Kidney (tissue), 14 donors: Measurements from ENCODE around the gene SUCLG2. TPM values are rescaled to one million over a fixed set of nuclear protein-coding genes. Genes with fewer than 3 reads are reported as not detected.

Experiments used
- DNase-seq, 5 donors: peaks; one replicate each; pipeline ENCODE4 v3.0.0-alpha.2; 2013 to 2020
- FAIRE-seq: peaks from 2 replicates; lab custom pipeline; 2012; peaks lifted over from hg19 to GRCh38; lab: Jason Lieb, UNC
- H3K27ac ChIP-seq, 2 donors: one replicate each; pipeline ENCODE4 v1.7.0; 2013; ENCODE audit warnings: low read depth in 2 of 2, low read length in 2 of 2, inconsistent platforms in 1 of 2
- H3K27me3 ChIP-seq: one replicate; pipeline ENCODE4 v1.7.1; 2013; ENCODE audit warnings: low read length, inconsistent platforms; ENCODE audit not compliant: control insufficient read depth, insufficient read depth
- H3K36me3 ChIP-seq, 3 donors: one replicate each; pipeline versions ENCODE4 v1.7.0 to v1.7.1; 2013; ENCODE audit warnings: low read length in 3 of 3, control low read depth in 1 of 3, inconsistent platforms in 1 of 3; ENCODE audit not compliant: insufficient read depth in 3 of 3, control insufficient read depth in 2 of 3
- H3K4me1 ChIP-seq, 3 donors: one replicate each; pipeline versions ENCODE4 v1.7.0 to v1.7.1; 2013; ENCODE audit warnings: low read length in 3 of 3, inconsistent platforms in 1 of 3, low read depth in 1 of 3; ENCODE audit not compliant: control insufficient read depth in 2 of 3, insufficient read depth in 2 of 3
- H3K4me3 ChIP-seq, 3 donors: one replicate each; pipeline versions ENCODE4 v1.7.0 to v1.8.1; 2013; ENCODE audit warnings: low read length in 3 of 3, control low read depth in 1 of 3, inconsistent platforms in 1 of 3
- H3K9ac ChIP-seq, 3 donors: one replicate each; pipeline versions ENCODE4 v1.7.0 to v1.7.1; 2013; ENCODE audit warnings: low read length in 3 of 3, control low read depth in 1 of 3, inconsistent platforms in 1 of 3
- H3K9me3 ChIP-seq, 3 donors: one replicate each; pipeline versions ENCODE4 v1.7.0 to v1.7.1; 2013; ENCODE audit warnings: low read length in 3 of 3, control low read depth in 1 of 3, inconsistent platforms in 1 of 3; ENCODE audit not compliant: control insufficient read depth in 2 of 3, insufficient read depth in 1 of 3
- intact Hi-C: fragments of 100-400 bp; cut with DNase I; formaldehyde crosslinking; loops from one replicate; pipeline ENCODE4 v1.11.1; 2022
- polyA plus RNA-seq: library from polyadenylated mRNA; stranded (reverse); fragments of 350-450 nt; fragmentation: Illumina TruSeq; extraction: RNeasy Lipid Tissue Mini Kit (QIAGEN cat#74804); gene quantifications from one replicate; pipeline ENCODE4 v1.2.3, GENCODE V29; 2014; ENCODE audit warnings: low read depth, low replicate concordance; ENCODE audit not compliant: insufficient read depth
- total RNA-seq: library from RNA; stranded (reverse); fragmentation: NEBNext Ultra II Directional; extraction: Animal tissue kit (Norgen Biotek cat#: 25700); gene quantifications from one replicate; pipeline ENCODE4 v1.2.1, GENCODE V29; 2021
- TF ChIP-seq, protein P1 (sequence below): IDR thresholded peaks from 3 replicates; pipeline ENCODE4 v1.5.1; 2012; ENCODE audit warnings: mild to moderate bottlenecking, moderate library complexity, borderline replicate concordance; ENCODE audit not compliant: insufficient read depth; ENCODE audit errors: extremely low read depth
- donor health status: control.
- donor health status: control.
- donor health status: control.
- donor health status: control.
- donor health status: control.
- donor health status: DM: yes; HTN: yes; CAD: no.
- donor health status: Normal renal cell carcinoma (clear cell type).

Gene SUCLG2
- total and polyA plus RNA-seq, 2 donors from 2014 or later = 62.8 to 117 TPM

GRCh38 chr3:67650084-67650483 lies 4.3 kb downstream of the SUCLG2 start:
- Histone ChIP-seq H3K4me1 (peaks cover 0 to 22% (median 2%) of the 10 kb centered on the region in 3 donors), H3K4me3 (no peak overlapping the region), H3K27ac (no peak overlapping the region), H3K27me3 (no peaks in the 10 kb centered on the region), H3K36me3 (no peaks in the 10 kb centered on the region), H3K9ac (no peak overlapping the region), H3K9me3 (no peaks in the 10 kb centered on the region)
- TF ChIP-seq, protein P1, sequence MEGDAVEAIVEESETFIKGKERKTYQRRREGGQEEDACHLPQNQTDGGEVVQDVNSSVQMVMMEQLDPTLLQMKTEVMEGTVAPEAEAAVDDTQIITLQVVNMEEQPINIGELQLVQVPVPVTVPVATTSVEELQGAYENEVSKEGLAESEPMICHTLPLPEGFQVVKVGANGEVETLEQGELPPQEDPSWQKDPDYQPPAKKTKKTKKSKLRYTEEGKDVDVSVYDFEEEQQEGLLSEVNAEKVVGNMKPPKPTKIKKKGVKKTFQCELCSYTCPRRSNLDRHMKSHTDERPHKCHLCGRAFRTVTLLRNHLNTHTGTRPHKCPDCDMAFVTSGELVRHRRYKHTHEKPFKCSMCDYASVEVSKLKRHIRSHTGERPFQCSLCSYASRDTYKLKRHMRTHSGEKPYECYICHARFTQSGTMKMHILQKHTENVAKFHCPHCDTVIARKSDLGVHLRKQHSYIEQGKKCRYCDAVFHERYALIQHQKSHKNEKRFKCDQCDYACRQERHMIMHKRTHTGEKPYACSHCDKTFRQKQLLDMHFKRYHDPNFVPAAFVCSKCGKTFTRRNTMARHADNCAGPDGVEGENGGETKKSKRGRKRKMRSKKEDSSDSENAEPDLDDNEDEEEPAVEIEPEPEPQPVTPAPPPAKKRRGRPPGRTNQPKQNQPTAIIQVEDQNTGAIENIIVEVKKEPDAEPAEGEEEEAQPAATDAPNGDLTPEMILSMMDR = no peak
- intact Hi-C loops = no loop called here
- DNase-seq (no peak), FAIRE-seq (no peak)

- no peak overlapping the region for H3K9ac ChIP-seq
- no peak overlapping the region for H3K27ac ChIP-seq
- FAIRE-seq = no peak
- H3K4me1 ChIP-seq = peaks cover 0 to 22% (median 0%) of the 10 kb centered on the region in 3 donors
- intact Hi-C loops = no loop called here
- H3K27me3 ChIP-seq = no peaks in the 10 kb centered on the region
- no peaks in the 10 kb centered on the region for H3K36me3 ChIP-seq
- no peaks in the 10 kb centered on the region for H3K9me3 ChIP-seq
- H3K4me3 ChIP-seq = no peak overlapping the region
- DNase-seq = no peak
- TF ChIP-seq, protein P1 = no peak
These were observed 4.7 kb downstream of the SUCLG2 start for GRCh38 chr3:67649681-67650080.

DNA sequence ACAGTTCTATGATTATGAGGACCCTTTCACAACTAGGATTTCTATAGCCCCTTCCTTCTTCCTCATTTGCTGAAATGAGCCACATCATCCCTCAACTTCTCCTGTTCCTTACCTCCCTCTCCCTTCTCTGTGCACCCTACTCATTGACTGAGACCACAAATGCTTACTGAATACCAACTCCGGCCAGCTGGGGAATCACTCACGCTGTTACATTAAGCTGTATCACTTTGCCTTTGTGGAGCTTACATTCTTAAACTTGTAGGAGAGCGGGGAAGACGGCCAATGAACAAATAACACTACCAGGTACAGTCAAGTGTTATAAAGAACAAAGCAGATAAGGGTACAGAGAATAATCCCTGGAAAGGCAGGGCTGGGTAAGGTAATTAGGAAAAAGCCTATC lies 5.7 kb downstream of the SUCLG2 start:
- H3K27ac ChIP-seq = no peak overlapping the region
- H3K9me3 ChIP-seq = no peaks in the 10 kb centered on the region
- no peaks in the 10 kb centered on the region for H3K36me3 ChIP-seq
- H3K9ac ChIP-seq = no peak overlapping the region
- DNase-seq (no peak), FAIRE-seq (no peak)
- no peak overlapping the region for H3K4me3 ChIP-seq
- TF ChIP-seq, protein P1 = no peak
- intact Hi-C loops = no loop called here
- peaks cover 0 to 22% (median 0%) of the 10 kb centered on the region in 3 donors for H3K4me1 ChIP-seq
- H3K27me3 ChIP-seq = no peaks in the 10 kb centered on the region

- Histone ChIP-seq H3K9ac (no peak overlapping the region), H3K4me3 (no peak overlapping the region), H3K27ac (no peak overlapping the region), H3K27me3 (no peaks in the 10 kb centered on the region), H3K4me1 (peaks cover 0 to 22% (median 0%) of the 10 kb centered on the region in 3 donors), H3K36me3 (no peaks in the 10 kb centered on the region), H3K9me3 (no peaks in the 10 kb centered on the region)
- no peak for DNase-seq
- intact Hi-C loops = no loop called here
- TF ChIP-seq, protein P1 = no peak
- FAIRE-seq = no peak
These were observed 6.2 kb downstream of the SUCLG2 start for GRCh38 chr3:67648229-67648628.
